NCI-H524 treated with DMSO at 0.1 percent for 48 hours (cell line): Measurements from ENCODE around the gene UBE2G1.

Experiments
- DNase-seq: peaks from one replicate; lab custom pipeline; 2025; lab: John Stamatoyannopoulos, UW

The UBE2G1 gene

GRCh38 chr17:4247361-4247970 is 119.0 kb downstream of the UBE2G1 start:
- no peak for DNase-seq

GRCh38 chr17:4246674-4247073 is 119.8 kb downstream of the UBE2G1 start:
- no peak for DNase-seq

- DNase-seq: no peak
Measured at GRCh38 chr17:4241535-4241934, 124.9 kb downstream of the UBE2G1 start.

GRCh38 chr17:4236456-4236855 is 130.0 kb downstream of the UBE2G1 start:
- no peak for DNase-seq

GRCh38 chr17:4235372-4236279 is 130.8 kb downstream of the UBE2G1 start:
- DNase-seq: no peak

- DNase-seq: no peak
Measured at GRCh38 chr17:4234401-4234800, 132.1 kb downstream of the UBE2G1 start.

- no peak for DNase-seq
Measured at GRCh38 chr17:4233668-4234258, 132.7 kb downstream of the UBE2G1 start.

GRCh38 chr17:4232168-4232813 is 134.2 kb downstream of the UBE2G1 start:
- no peak for DNase-seq

- no peak for DNase-seq
Measured at GRCh38 chr17:4229627-4230541, 136.6 kb downstream of the UBE2G1 start.

- no peak for DNase-seq
Measured at GRCh38 chr17:4221899-4222659, 144.4 kb downstream of the UBE2G1 start.

GRCh38 chr17:4221163-4221562 is 145.3 kb downstream of the UBE2G1 start:
- DNase-seq: no peak

- DNase-seq: no peak
Measured at GRCh38 chr17:4220655-4221054, 145.8 kb downstream of the UBE2G1 start.
